Measurements from ENCODE around the gene PSTPIP2.

DNA sequence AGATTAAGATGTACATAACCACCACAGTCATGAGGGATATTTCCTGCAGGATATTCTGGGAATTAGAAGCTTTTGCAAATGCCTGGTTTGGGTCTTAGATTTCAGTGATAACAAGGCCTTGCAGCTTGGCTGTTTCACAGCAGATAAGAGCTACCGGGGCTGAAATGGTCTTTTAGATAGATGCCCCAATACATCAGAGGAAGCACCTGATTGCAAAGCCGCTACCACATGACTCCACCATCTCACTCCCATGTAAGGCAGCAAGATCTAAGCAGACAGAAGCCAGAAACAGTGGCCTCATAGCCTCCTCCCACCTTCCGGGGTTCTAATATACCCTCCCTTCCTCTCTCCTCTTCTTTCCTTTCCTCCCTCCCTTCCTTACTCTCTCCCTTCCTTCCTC lies 73.8 kb downstream of the PSTPIP2 start:
- TF ChIP-seq, protein P1, sequence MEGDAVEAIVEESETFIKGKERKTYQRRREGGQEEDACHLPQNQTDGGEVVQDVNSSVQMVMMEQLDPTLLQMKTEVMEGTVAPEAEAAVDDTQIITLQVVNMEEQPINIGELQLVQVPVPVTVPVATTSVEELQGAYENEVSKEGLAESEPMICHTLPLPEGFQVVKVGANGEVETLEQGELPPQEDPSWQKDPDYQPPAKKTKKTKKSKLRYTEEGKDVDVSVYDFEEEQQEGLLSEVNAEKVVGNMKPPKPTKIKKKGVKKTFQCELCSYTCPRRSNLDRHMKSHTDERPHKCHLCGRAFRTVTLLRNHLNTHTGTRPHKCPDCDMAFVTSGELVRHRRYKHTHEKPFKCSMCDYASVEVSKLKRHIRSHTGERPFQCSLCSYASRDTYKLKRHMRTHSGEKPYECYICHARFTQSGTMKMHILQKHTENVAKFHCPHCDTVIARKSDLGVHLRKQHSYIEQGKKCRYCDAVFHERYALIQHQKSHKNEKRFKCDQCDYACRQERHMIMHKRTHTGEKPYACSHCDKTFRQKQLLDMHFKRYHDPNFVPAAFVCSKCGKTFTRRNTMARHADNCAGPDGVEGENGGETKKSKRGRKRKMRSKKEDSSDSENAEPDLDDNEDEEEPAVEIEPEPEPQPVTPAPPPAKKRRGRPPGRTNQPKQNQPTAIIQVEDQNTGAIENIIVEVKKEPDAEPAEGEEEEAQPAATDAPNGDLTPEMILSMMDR (IDR thresholded peaks at IDR 0.05; ENCODE audit: low read depth, low read length, poor library complexity, severe bottlenecking) = no peak
- no peak for TF ChIP-seq EZH2phosphoT487 (IDR thresholded peaks at IDR 0.05; ENCODE audit: borderline replicate concordance, low read length)
